Brain microvascular endothelial cell (primary cell): ENCODE results near the gene SPIRE1.

ENCODE experiments used
- DNase-seq: peaks from one replicate; pipeline ENCODE4 v3.0.0-alpha.2; 2020
- H3K27ac ChIP-seq: fragments of 250-450 bp; sonication (Bioruptor Pico); 2 replicates; pipeline ENCODE4 v1.5.1; 2020; ENCODE audit warnings: mild to moderate bottlenecking, moderate library complexity
- H3K27me3 ChIP-seq: fragments of 250-450 bp; sonication (Bioruptor Pico); replicated peaks from 2 replicates; pipeline ENCODE4 v1.5.1; 2020; ENCODE audit warnings: mild to moderate bottlenecking
- H3K36me3 ChIP-seq: fragments of 250-450 bp; sonication (Bioruptor Pico); replicated peaks from 2 replicates; pipeline ENCODE4 v1.5.1; 2020; ENCODE audit warnings: mild to moderate bottlenecking
- H3K4me3 ChIP-seq: 2 replicates; pipeline ENCODE4 v1.5.1; 2011; ENCODE audit warnings: low read depth, mild to moderate bottlenecking, control low read depth, low read length, moderate library complexity
- CTCF ChIP-seq: IDR thresholded peaks from 2 replicates; pipeline ENCODE4 v1.5.1; 2011; ENCODE audit warnings: low read depth, mild to moderate bottlenecking, moderate library complexity, low read length, control low read depth, inconsistent platforms; ENCODE audit errors: missing control alignments
- in situ Hi-C: cut with HindIII; loops from 2 replicates; pipeline ENCODE4 v1.10.0; 2017; ENCODE audit warnings: low sequenced_read_pairs, low pct_ligation_motif_present

Gene SPIRE1

GRCh38 chr18:12429556-12429955 is 228.4 kb downstream of the SPIRE1 start:
- Histone ChIP-seq H3K4me3 (no peak overlapping the region), H3K27me3 (no peaks in the 10 kb centered on the region), H3K27ac (no peak overlapping the region), H3K36me3 (peaks cover 17% of the 10 kb centered on the region)
- DNase-seq: no peak
- in situ Hi-C loops: no loop called here
- TF ChIP-seq CTCF: no peak

GRCh38 chr18:12428923-12429322 is 229.0 kb downstream of the SPIRE1 start:
- H3K36me3 ChIP-seq: peaks cover 15% of the 10 kb centered on the region
- H3K4me3 ChIP-seq: no peak overlapping the region
- in situ Hi-C loops: no loop called here
- TF ChIP-seq CTCF: no peak
- DNase-seq: no peak
- no peak overlapping the region for H3K27ac ChIP-seq
- H3K27me3 ChIP-seq: no peaks in the 10 kb centered on the region

GRCh38 chr18:12426924-12427323 is 231.0 kb downstream of the SPIRE1 start:
- TF ChIP-seq CTCF: no peak
- in situ Hi-C loops: no loop called here
- H3K36me3 ChIP-seq: peaks cover 5% of the 10 kb centered on the region

GRCh38 chr18:12424252-12424651 is 233.7 kb downstream of the SPIRE1 start:
- peaks cover 2% of the 10 kb centered on the region for H3K36me3 ChIP-seq
- no peak overlapping the region for H3K27ac ChIP-seq
- in situ Hi-C loops: no loop called here
- no peaks in the 10 kb centered on the region for H3K27me3 ChIP-seq
- no peak for DNase-seq
- H3K4me3 ChIP-seq: no peak overlapping the region
- no peak for TF ChIP-seq CTCF

More at GRCh38 chr18:12426924-12427323, 231.0 kb downstream of the SPIRE1 start:
- H3K27ac ChIP-seq: no peak overlapping the region
- DNase-seq: no peak
- no peaks in the 10 kb centered on the region for H3K27me3 ChIP-seq
- no peak overlapping the region for H3K4me3 ChIP-seq

- Histone ChIP-seq H3K36me3 (peaks cover 2% of the 10 kb centered on the region), H3K27me3 (no peaks in the 10 kb centered on the region), H3K4me3 (no peak overlapping the region), H3K27ac (no peak overlapping the region)
- TF ChIP-seq CTCF: no peak
- no peak for DNase-seq
- in situ Hi-C loops: no loop called here
Observed at GRCh38 chr18:12423820-12424219, 234.1 kb downstream of the SPIRE1 start.

GRCh38 chr18:12423393-12423792 is 234.5 kb downstream of the SPIRE1 start:
- in situ Hi-C loops: no loop called here
- Histone ChIP-seq H3K27ac (no peak overlapping the region), H3K27me3 (no peaks in the 10 kb centered on the region), H3K36me3 (peaks cover 2% of the 10 kb centered on the region), H3K4me3 (no peak overlapping the region)
- no peak for DNase-seq
- TF ChIP-seq CTCF: no peak
